NB4 (cell line): Measurements from ENCODE around the gene GNG2.

ENCODE experiments used
- CTCF ChIP-seq: IDR thresholded peaks from one replicate; pipeline ENCODE4 v1.5.1; 2012; ENCODE audit warnings: low read depth, low read length
- MAX ChIP-seq: IDR thresholded peaks from 2 replicates; pipeline ENCODE4 v1.6.1; 2011; ENCODE audit warnings: low read depth, low read length
- POLR2A ChIP-seq: IDR thresholded peaks from 2 replicates; pipeline ENCODE4 v1.6.1; 2011; ENCODE audit warnings: mild to moderate bottlenecking; ENCODE audit not compliant: insufficient read length; ENCODE audit errors: extremely low read depth

DNA sequence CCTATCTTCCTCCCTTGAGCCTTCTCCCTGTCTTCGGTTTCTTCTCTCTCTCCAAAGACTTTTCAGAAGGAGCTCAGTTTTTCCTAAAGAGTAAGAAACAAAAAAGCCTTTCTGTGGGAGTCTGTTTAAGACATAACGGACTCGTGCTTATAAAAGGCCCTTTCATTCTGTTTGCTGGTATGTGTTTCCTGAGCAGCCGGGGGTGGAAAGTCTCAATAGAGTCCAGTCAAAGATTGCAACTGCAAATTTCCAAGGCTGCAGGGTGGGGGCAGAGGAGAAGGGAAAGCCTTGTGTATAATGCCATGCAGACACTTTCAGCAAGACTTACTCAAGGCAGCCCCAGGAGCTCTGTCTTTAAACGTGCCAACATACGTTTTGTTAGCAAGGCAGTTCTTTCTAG lies 62.2 kb downstream of the GNG2 start:
- TF ChIP-seq CTCF (no peak), MAX (no peak), POLR2A (no peak)
